HG02798 (cell line): ENCODE measurements around the gene TMEM184A.
"Not testable (repeated sequence)": the region's sequence is repeated elsewhere in the genome, so short reads cannot be mapped to it uniquely, and the experiment has no call there.

Source experiments
- ATAC-seq: cut with Tn5 transposase; IDR thresholded peaks from one replicate; pipeline ENCODE4 v1.9.1; 2021; ENCODE audit warnings: mild to moderate bottlenecking; ENCODE audit not compliant: unreplicated experiment, poor library complexity

TMEM184A gene

GRCh38 chr7:1591396-1591795 is 35.4 kb upstream of the TMEM184A start:
- no peak for ATAC-seq

- ATAC-seq: no peak
These were observed 34.9 kb upstream of the TMEM184A start for GRCh38 chr7:1590887-1591286.

DNA sequence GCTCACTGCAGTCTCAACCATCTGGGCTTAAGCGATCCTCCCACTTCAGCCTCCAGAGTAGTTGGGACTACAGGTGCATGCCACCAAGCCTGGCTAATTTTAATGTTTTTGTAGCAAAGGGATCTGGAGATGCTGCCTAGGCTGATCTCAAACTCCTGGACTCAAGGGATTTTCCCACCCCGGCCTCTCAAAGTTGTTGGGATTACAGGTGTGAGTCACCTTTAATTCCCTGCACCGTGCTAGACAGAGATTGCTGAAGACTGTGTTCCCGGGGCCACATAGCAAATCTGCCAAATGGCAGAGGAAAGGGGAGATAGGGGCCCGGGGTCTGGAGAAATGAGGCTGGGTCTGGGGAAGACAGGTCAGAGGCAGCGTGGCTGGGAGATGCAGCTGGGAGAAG is 34.5 kb upstream of the TMEM184A start:
- no peak for ATAC-seq

DNA sequence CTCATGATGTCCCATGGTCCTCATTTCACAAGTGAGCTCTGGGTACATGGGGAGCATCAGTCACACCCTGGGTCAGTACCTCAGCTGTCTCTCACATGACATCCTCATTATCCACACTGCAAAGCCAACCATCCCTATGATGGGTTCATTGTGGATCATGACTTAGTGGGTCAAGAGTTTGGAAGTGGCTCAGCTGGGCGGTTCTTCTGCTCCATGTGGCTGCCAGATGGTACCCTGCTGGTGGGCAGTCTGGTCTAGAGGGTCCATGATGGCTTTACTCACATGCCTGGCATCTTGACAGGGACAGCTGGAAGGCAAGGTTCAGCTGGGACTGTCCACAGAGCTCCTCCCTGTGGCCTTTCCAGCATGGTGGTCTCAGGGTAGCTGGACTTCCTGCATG is 33.0 kb upstream of the TMEM184A start:
- ATAC-seq: no peak

DNA sequence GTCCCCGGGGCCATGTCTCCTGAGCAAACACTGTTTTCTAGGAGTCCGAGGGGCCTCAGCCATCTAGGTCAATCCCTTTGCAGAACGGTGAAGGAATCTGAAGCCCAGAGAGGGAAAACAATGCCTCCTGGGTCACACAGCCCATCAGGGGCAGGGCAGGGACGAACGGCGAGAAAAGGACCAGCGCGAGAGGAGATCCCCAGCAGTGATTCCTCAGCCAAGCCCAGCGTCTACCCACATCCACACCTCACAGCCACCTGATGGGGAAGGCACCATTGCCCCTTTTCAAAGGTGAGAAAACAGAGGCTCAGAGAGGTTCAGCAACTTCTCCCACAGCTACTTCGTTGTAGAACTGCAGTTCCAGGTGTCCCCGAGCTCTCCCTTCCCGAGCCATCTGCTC is 31.7 kb upstream of the TMEM184A start:
- no peak for ATAC-seq

DNA sequence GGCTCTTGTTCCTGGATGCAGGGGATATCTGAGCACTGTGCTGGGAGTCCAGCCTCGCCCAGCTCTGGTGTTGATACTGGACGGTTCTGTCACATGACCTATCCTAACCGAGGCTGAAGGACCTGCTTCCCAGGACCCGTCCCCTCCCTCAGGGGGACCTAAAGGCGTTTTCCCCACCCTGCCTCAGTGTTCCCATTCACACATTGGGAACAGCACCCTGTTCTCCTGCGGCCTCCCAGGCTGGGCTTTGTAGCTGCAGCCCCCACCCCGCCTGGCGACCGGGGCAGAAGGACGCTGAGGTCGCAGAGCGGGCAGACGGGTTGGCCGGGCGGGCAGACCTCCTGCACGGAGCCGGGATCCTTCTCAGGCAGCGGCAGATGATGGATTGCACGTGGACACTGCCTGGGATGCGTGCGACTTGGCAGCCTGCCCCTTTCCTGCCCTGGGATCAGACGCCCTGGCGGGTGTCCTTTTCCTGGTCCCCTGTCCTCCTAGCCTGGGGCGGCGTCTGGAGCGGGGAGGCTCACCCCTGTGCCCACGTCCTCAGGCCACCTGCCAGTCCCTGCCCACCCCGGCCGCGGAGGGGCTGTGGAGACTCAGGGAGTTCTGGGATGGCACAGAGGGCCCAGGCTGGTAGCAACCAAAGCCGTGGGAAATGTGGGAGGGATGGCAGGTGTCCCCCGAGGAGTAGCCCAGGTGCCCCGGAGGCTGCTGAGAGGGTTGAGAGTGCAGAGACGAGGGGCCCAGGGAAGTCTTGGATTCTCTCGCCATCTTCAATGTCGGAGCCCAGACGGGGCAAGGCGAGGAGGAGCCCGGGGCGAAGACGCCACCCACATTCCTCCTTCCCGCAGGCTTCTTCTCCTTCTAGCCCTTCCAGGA is 31.1 kb upstream of the TMEM184A start:
- no peak for ATAC-seq

DNA sequence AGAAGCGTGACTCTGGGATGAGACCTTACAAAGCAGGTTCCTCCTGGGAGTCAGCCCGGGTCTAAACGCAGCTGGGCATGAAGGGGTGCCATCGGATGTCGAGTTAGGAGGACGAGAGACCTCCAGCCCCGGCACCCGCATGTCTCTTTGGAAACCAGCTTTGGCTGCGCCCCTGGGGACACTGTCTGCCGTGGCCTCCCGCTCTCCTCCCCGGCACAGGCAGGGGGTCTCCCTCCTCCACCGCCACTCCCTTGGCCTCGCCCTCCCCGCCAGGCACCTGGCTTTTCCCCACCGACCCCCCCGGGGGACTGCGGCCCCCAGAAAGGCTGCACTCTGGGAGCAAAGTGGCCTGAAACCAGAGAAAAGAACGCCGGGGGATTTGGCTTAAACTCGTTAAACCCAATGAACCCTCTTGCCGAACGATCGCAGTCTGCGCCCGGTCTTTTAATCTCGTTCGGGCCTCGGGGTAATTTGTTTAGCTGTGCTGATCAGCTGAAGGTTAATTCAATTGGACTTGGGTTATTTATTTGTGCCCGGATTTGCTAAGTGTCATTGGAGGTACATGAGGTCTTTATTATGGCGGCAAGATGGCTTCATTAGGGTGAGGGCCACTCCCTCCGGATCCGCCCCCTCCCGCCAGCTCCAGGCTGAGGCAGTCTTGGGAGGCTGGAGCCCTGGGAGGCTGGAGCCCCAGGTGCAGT is 30.3 kb upstream of the TMEM184A start:
- no peak for ATAC-seq

GRCh38 chr7:1585142-1585981 is 29.4 kb upstream of the TMEM184A start:
- no peak for ATAC-seq

DNA sequence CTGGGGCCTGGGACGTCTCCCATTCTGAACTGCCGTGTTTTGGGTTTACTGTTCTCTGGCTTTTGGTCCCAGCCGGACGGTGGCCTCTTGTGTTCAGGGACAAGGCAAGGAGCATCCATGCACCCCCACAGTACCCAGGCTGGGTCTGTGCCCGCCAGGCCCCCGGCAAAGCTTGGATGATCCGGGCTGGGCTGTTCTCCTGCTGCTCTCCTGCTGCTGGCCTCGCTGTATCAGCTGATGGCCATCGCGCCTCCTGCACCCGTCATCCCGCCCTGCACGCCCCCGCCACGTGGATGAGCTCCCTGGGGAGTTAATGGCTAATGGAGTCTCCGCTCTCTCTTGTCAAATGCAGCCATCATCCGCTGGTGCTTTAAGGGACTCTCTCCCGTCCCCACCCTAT is 28.7 kb upstream of the TMEM184A start:
- no peak for ATAC-seq

- ATAC-seq: not testable (repeated sequence)
These were observed 27.4 kb upstream of the TMEM184A start for GRCh38 chr7:1583241-1583930.

- no peak for ATAC-seq
These were observed 24.5 kb upstream of the TMEM184A start for GRCh38 chr7:1580422-1581030.

DNA sequence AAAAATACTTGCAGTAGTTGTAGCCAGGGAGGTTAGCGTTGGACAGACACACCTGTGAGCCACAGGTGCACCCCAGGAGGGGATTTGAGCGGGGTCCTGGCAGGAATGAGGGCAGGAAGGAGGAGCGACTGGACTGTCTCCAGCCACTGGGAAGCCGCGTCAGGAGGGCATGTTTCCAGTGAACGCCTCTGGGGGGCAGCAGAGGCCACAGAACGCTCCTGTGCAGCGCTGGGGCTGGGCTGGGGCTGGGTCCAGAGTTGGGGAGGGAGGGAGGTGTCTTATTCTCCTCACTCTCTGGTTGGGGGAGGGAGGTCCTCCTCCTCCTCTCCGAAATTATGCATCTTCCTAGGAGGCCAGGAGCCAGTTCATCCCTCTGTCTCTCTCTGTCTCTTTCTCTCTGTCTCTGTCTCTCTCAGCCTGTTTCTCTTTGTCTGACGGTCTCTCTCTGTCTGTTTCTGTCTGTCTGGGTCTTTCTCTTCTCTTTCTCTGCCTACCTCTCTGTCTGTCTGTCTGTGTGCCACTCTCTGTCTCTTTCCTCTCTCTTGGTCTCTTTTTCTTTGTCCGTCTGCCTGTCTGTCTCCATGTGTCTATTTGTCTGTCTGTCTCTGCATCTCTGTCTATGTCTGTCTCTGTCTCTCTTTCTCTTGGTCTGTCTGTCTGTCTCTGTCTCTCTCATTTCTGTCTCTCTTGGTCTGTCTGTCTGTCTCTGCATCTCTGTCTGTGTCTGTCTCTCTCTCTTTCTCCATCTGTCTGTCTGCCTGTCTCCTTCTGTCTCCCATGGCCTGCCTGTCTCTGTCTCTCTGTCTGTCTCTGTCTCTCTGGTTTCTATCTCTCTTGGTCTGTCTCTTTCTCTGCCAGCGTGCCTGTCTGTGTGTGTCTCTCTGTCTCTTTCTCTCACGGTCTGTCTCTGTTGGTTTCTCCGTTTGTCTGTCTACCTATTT is 23.7 kb upstream of the TMEM184A start:
- peak; percentile 57 for ATAC-seq

- ATAC-seq: no peak
These were observed 22.5 kb upstream of the TMEM184A start for GRCh38 chr7:1578513-1578912.

DNA sequence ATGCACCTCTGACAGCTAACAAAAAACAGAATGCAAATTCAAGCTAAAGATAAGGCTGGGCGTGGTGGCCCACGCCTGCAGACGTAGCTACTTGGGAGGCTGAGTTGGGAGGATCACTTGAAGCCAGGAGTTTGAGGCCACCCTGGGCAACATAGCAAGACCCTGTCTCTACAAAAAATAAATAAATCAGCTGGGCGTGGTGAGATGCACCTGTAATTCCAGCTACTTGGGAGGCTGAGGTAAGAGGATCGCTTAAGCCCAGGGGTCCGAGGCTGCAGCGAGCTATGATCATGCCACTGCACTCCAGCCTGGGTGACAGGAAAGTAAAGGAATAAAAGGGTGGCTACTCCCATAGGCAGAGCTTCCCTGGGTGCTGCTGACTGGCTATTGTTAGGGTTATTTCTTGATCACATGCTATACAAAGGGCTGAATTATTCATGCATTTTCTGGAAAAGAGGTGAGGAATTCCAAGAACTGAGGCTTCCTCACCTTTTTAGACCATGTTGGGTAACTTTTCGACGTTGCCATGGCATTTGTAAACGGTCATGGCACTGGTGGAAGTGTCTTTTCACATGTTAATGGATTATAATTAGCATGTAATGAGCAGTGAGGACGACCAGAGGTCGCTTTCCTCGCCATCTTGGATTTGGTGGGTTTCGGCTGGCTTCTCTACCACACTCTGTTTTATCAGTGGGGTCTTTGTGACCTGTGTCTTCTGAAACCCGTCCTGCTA is 20.7 kb upstream of the TMEM184A start:
- ATAC-seq: no peak

GRCh38 chr7:1575809-1576208 is 19.8 kb upstream of the TMEM184A start:
- no peak for ATAC-seq

GRCh38 chr7:1572111-1572822 is 16.3 kb upstream of the TMEM184A start:
- no peak for ATAC-seq

DNA sequence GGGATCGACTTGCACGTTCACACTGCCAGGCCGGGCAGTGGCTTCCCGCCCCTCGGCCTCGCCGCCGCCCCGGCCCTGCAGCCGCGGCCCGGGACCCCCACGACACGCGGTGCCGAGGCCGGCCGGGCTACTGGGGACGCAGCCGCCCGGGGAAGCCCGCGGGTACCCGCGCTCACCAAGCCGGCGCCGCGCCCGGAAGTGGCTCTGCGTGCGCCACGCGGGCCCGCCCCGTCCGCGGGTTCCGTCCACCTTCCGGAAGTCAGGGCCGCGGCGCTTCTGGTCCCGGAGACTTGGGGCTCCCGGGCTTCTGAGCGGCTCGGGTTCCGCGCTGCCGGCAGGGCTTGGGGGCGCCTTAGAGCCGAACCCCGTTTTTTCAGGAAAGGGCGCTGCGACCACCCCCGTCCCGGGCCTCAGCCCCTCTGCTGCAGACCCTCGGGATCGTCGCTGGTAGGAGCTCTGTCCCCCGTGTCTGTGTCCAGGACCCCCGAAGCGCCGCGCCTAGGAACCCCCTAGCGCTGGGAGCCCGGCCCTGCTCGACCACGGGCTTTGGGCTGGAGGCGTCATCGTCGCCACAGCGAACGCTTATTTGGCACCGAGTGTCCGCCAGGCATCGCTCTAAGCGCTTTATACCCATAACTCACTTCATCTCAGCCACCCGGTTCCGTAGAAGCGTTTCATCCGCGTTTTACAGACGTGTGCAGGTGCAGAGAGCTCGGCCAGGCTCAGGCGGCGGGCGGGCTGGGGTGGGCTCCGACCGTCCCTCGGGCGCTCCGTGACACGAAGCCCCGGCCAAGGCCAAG is 14.0 kb upstream of the TMEM184A start, which contains the start of gene PSMG3:
Gene PSMG3 (minus strand): TSS at position 200 of the 800 bp plus-strand sequence. CDS start 693 bp downstream, outside the sequence.
- ATAC-seq: peak; percentile 87
